ENCODE measurements around the gene GOLGA6L7. TPM values are rescaled to one million over a fixed set of nuclear protein-coding genes. Genes with fewer than 3 reads are reported as not detected.
"Not testable (repeated sequence)": the region's sequence is repeated elsewhere in the genome, so short reads cannot be mapped to it uniquely, and the experiment has no call there.

Gene GOLGA6L7
- total RNA-seq, 1 donor from 2014 or later = not detected

DNA sequence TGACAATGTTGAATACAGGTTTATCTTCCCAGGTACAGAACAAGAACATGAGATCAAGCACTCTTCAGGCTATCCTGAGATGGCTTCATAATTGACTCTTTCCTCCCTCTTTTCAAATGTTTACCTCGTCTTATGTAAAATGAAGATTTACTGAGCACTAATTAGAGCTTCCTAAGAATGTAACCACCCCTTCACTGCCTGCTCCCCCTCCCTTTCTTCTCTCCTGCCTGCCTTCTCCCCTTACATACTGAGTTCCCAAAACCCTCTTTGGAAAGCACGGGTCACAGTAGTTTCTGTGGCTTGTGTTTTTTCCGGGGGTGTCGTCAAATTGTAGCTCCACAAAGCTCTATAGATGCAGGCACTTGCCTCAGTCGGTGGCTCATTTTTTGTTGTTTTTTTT lies 5.2 kb upstream of the GOLGA6L7 start:
- H3K36me3 Mint-ChIP-seq (ENCODE audit: low read depth, unreplicated experiment); H2AFZ ChIP-seq (ENCODE audit: low read depth, low read length); H3K4me1 Mint-ChIP-seq (ENCODE audit: low read depth, unreplicated experiment); H3K4me3 ChIP-seq (ENCODE audit: insufficient read depth, low read depth, low read length); H3K27me3 ChIP-seq (ENCODE audit: insufficient read depth, low read length); H3K4me1 ChIP-seq (ENCODE audit: insufficient read depth, low read length); H3K9me3 ChIP-seq (ENCODE audit: insufficient read depth, low read depth, low read length); H3K27ac Mint-ChIP-seq (ENCODE audit: unreplicated experiment); H3K9ac ChIP-seq (ENCODE audit: low read length); H4K20me1 ChIP-seq (ENCODE audit: insufficient read depth, low read length); H3K36me3 ChIP-seq (ENCODE audit: insufficient read depth, low read length); H3K27me3 Mint-ChIP-seq (ENCODE audit: low read depth, unreplicated experiment); DNase-seq (ENCODE audit: low read depth); H3K27ac ChIP-seq (ENCODE audit: low read depth, low read length); H3K9me3 Mint-ChIP-seq (ENCODE audit: unreplicated experiment); H3K4me3 Mint-ChIP-seq (ENCODE audit: unreplicated experiment); H3K79me2 ChIP-seq (ENCODE audit: insufficient read depth, low read length); FAIRE-seq; H3K4me2 ChIP-seq (ENCODE audit: low read length): not testable (repeated sequence)

DNA sequence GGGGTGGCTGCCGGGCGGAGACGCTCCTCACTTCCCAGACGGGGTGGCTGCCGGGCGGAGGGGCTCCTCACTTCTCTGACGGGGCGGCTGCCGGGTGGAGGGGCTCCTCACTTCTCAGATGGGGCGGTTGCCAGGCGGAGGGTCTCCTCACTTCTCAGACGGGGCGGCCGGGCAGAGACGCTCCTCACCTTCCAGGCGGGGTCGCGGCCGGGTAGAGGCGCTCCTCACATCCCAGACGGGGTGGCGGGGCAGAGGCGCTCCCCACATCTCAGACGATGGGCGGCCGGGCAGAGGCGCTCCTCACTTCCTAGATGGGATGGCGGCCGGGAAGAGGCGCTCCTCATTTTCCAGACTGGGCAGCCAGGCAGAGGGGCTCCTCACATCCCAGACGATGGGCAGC lies 1.3 kb upstream of the GOLGA6L7 start:
- not testable (repeated sequence) for H3K4me1 ChIP-seq (ENCODE audit: insufficient read depth, low read length); DNase-seq (ENCODE audit: low read depth); H3K36me3 Mint-ChIP-seq (ENCODE audit: low read depth, unreplicated experiment); H3K9ac ChIP-seq (ENCODE audit: low read length); H3K4me2 ChIP-seq (ENCODE audit: low read length); H3K4me3 Mint-ChIP-seq (ENCODE audit: unreplicated experiment); FAIRE-seq; H3K79me2 ChIP-seq (ENCODE audit: insufficient read depth, low read length); H3K4me1 Mint-ChIP-seq (ENCODE audit: low read depth, unreplicated experiment); H3K27ac ChIP-seq (ENCODE audit: low read depth, low read length); H3K4me3 ChIP-seq (ENCODE audit: insufficient read depth, low read depth, low read length); H2AFZ ChIP-seq (ENCODE audit: low read depth, low read length); H4K20me1 ChIP-seq (ENCODE audit: insufficient read depth, low read length); H3K9me3 Mint-ChIP-seq (ENCODE audit: unreplicated experiment); H3K36me3 ChIP-seq (ENCODE audit: insufficient read depth, low read length); H3K9me3 ChIP-seq (ENCODE audit: insufficient read depth, low read depth, low read length); H3K27ac Mint-ChIP-seq (ENCODE audit: unreplicated experiment); H3K27me3 Mint-ChIP-seq (ENCODE audit: low read depth, unreplicated experiment); H3K27me3 ChIP-seq (ENCODE audit: insufficient read depth, low read length)

DNA sequence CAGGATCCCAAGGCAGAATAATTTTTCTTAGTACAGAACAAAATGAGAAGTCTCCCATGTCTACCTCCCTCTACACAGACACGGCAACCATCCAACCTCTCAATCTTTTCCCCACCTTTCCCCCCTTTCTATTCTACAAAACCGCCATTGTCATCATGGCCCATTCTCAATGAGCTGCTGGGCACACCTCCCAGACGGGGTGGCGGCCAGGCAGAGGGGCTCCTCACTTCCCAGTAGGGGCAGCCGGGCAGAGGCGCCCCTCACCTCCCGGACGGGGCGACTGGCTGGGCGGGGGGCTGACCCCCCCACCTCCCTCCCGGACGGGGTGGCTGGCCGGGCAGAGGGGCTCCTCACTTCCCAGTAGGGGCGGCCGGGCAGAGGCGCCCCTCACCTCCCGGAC lies 827 bp upstream of the GOLGA6L7 start:
- not testable (repeated sequence) for H3K4me1 ChIP-seq (ENCODE audit: insufficient read depth, low read length); FAIRE-seq; DNase-seq (ENCODE audit: low read depth); H3K36me3 Mint-ChIP-seq (ENCODE audit: low read depth, unreplicated experiment); H3K36me3 ChIP-seq (ENCODE audit: insufficient read depth, low read length); H2AFZ ChIP-seq (ENCODE audit: low read depth, low read length); H3K27ac Mint-ChIP-seq (ENCODE audit: unreplicated experiment); H3K79me2 ChIP-seq (ENCODE audit: insufficient read depth, low read length); H3K4me3 Mint-ChIP-seq (ENCODE audit: unreplicated experiment); H3K4me1 Mint-ChIP-seq (ENCODE audit: low read depth, unreplicated experiment); H3K9me3 Mint-ChIP-seq (ENCODE audit: unreplicated experiment); H3K27me3 Mint-ChIP-seq (ENCODE audit: low read depth, unreplicated experiment); H3K4me3 ChIP-seq (ENCODE audit: insufficient read depth, low read depth, low read length); H4K20me1 ChIP-seq (ENCODE audit: insufficient read depth, low read length); H3K9ac ChIP-seq (ENCODE audit: low read length); H3K4me2 ChIP-seq (ENCODE audit: low read length); H3K27ac ChIP-seq (ENCODE audit: low read depth, low read length); H3K9me3 ChIP-seq (ENCODE audit: insufficient read depth, low read depth, low read length); H3K27me3 ChIP-seq (ENCODE audit: insufficient read depth, low read length)

DNA sequence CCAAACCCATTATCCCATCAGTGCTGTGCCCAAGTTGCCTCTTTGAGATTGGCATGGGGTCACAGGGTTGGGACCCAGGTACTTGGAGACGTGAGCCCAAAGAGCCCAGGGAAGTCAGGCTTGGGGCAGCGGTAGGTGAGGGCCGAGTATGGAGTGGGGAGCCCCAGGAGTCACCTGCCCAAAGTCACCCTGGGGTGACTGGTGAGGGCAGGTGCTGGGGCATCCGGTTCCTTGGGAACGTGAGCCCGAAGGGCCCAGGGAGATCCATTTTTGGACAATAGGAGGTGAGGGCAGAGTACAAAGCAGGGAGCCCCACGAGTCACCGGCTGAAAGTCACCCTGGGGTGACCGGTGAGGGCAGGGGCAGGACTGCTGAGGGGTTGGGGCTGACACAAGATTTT lies 485 bp downstream of the GOLGA6L7 start:
- H3K4me2 ChIP-seq (ENCODE audit: low read length); H3K36me3 Mint-ChIP-seq (ENCODE audit: low read depth, unreplicated experiment); H3K27me3 Mint-ChIP-seq (ENCODE audit: low read depth, unreplicated experiment); H3K27ac Mint-ChIP-seq (ENCODE audit: unreplicated experiment); H3K27ac ChIP-seq (ENCODE audit: low read depth, low read length); H3K4me3 ChIP-seq (ENCODE audit: insufficient read depth, low read depth, low read length); H3K4me1 Mint-ChIP-seq (ENCODE audit: low read depth, unreplicated experiment); H3K9me3 ChIP-seq (ENCODE audit: insufficient read depth, low read depth, low read length); H3K4me3 Mint-ChIP-seq (ENCODE audit: unreplicated experiment); H3K36me3 ChIP-seq (ENCODE audit: insufficient read depth, low read length); DNase-seq (ENCODE audit: low read depth); H3K4me1 ChIP-seq (ENCODE audit: insufficient read depth, low read length); FAIRE-seq; H2AFZ ChIP-seq (ENCODE audit: low read depth, low read length); H3K9me3 Mint-ChIP-seq (ENCODE audit: unreplicated experiment); H3K27me3 ChIP-seq (ENCODE audit: insufficient read depth, low read length); H3K79me2 ChIP-seq (ENCODE audit: insufficient read depth, low read length); H4K20me1 ChIP-seq (ENCODE audit: insufficient read depth, low read length); H3K9ac ChIP-seq (ENCODE audit: low read length): not testable (repeated sequence)

DNA sequence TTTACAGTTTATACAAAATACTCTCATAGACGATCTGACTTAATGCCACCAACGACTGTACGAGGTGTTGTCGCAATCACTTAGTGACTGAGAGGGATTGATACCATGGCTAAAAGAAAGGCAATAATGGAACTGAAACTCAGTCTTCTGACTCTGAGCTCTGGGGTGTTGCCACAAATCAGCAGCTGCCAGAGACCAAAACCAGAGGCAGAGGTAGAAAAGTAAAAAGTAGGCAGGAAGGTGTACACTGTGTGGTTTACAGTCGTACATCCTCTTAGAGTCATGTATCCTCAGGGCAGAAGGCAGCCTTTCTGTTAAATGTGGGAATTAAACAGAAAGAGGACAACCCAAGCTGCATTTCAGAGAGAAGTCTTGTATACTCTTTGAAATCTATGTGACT lies 1.2 kb downstream of the GOLGA6L7 start:
- H3K4me1 Mint-ChIP-seq (ENCODE audit: low read depth, unreplicated experiment); H3K9me3 Mint-ChIP-seq (ENCODE audit: unreplicated experiment); H3K9me3 ChIP-seq (ENCODE audit: insufficient read depth, low read depth, low read length): not testable (repeated sequence)

DNA sequence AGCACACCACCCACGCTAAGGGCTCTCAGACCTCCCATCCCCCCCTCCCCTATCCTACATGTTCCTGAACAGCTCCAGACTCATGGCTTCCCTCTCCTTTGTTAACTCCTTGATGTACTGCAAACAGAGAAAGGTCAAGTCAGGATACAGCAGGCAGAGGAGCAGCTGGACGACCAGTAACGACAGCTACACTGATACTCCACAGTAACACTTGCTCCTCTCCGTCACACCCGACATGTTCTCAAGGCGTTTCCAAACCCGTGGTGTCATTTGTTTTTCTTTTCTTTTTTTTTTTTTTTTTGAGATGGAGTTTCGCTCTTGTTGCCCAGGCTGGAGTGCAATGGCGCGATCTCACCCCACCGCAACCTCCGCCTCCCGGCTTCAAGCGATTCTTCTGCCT lies 4.3 kb downstream of the GOLGA6L7 start:
- not testable (repeated sequence) for H3K36me3 Mint-ChIP-seq (ENCODE audit: low read depth, unreplicated experiment); H2AFZ ChIP-seq (ENCODE audit: low read depth, low read length); H3K9me3 Mint-ChIP-seq (ENCODE audit: unreplicated experiment); H3K79me2 ChIP-seq (ENCODE audit: insufficient read depth, low read length); H4K20me1 ChIP-seq (ENCODE audit: insufficient read depth, low read length); H3K27me3 Mint-ChIP-seq (ENCODE audit: low read depth, unreplicated experiment); FAIRE-seq; H3K4me1 ChIP-seq (ENCODE audit: insufficient read depth, low read length); H3K27ac ChIP-seq (ENCODE audit: low read depth, low read length); DNase-seq (ENCODE audit: low read depth); H3K4me1 Mint-ChIP-seq (ENCODE audit: low read depth, unreplicated experiment); H3K9me3 ChIP-seq (ENCODE audit: insufficient read depth, low read depth, low read length); H3K4me3 ChIP-seq (ENCODE audit: insufficient read depth, low read depth, low read length); H3K27ac Mint-ChIP-seq (ENCODE audit: unreplicated experiment); H3K36me3 ChIP-seq (ENCODE audit: insufficient read depth, low read length); H3K4me2 ChIP-seq (ENCODE audit: low read length); H3K9ac ChIP-seq (ENCODE audit: low read length); H3K4me3 Mint-ChIP-seq (ENCODE audit: unreplicated experiment); H3K27me3 ChIP-seq (ENCODE audit: insufficient read depth, low read length)

More for the DNA sequence above, 1.2 kb downstream of the GOLGA6L7 start:
- FAIRE-seq; H3K4me3 Mint-ChIP-seq (ENCODE audit: unreplicated experiment); DNase-seq (ENCODE audit: low read depth); H3K4me3 ChIP-seq (ENCODE audit: insufficient read depth, low read depth, low read length); H3K27me3 ChIP-seq (ENCODE audit: insufficient read depth, low read length); H3K36me3 ChIP-seq (ENCODE audit: insufficient read depth, low read length); H3K79me2 ChIP-seq (ENCODE audit: insufficient read depth, low read length); H3K27me3 Mint-ChIP-seq (ENCODE audit: low read depth, unreplicated experiment); H2AFZ ChIP-seq (ENCODE audit: low read depth, low read length); H3K27ac Mint-ChIP-seq (ENCODE audit: unreplicated experiment); H3K27ac ChIP-seq (ENCODE audit: low read depth, low read length); H3K9ac ChIP-seq (ENCODE audit: low read length); H4K20me1 ChIP-seq (ENCODE audit: insufficient read depth, low read length); H3K36me3 Mint-ChIP-seq (ENCODE audit: low read depth, unreplicated experiment); H3K4me2 ChIP-seq (ENCODE audit: low read length); H3K4me1 ChIP-seq (ENCODE audit: insufficient read depth, low read length): not testable (repeated sequence)

Measured in astrocyte (in vitro differentiated cells and primary cell).